KOPT-K1 (cell line): Measurements from ENCODE around the gene PPP1R3F.

Experiments
- H3K27ac ChIP-seq: fragments of 200-600 bp; sonication (generic); 2 replicates; pipeline ENCODE4 v1.5.1; 2016; ENCODE audit warnings: antibody characterized with exemption, mild to moderate bottlenecking, low read depth, low read length; ENCODE audit not compliant: poor library complexity, severe bottlenecking
- H3K36me3 ChIP-seq: fragments of 200-600 bp; sonication (generic); 2 replicates; pipeline ENCODE4 v1.5.1; 2017; ENCODE audit warnings: antibody characterized with exemption, mild to moderate bottlenecking, low read length, moderate library complexity; ENCODE audit not compliant: insufficient read depth
- H3K9me3 ChIP-seq: fragments of 200-600 bp; sonication (generic); 2 replicates; pipeline ENCODE4 v1.5.1; 2017; ENCODE audit warnings: antibody characterized with exemption, low read length, mild to moderate bottlenecking; ENCODE audit not compliant: insufficient read depth, poor library complexity, severe bottlenecking

Gene PPP1R3F

GRCh38 chrX:49258749-49259124 is 10.9 kb upstream of the PPP1R3F start:
- Histone ChIP-seq H3K27ac (no peak overlapping the region), H3K9me3 (no peaks in the 10 kb centered on the region), H3K36me3 (no peaks in the 10 kb centered on the region)

GRCh38 chrX:49260221-49260985 is 9.2 kb upstream of the PPP1R3F start:
- no peak overlapping the region for H3K27ac ChIP-seq
- H3K9me3 ChIP-seq, result no peaks in the 10 kb centered on the region
- H3K36me3 ChIP-seq, result no peaks in the 10 kb centered on the region

GRCh38 chrX:49262603-49263002 is 7.0 kb upstream of the PPP1R3F start:
- Histone ChIP-seq H3K27ac (no peak overlapping the region), H3K36me3 (no peaks in the 10 kb centered on the region), H3K9me3 (no peaks in the 10 kb centered on the region)

- H3K36me3 ChIP-seq, result no peaks in the 10 kb centered on the region
- H3K9me3 ChIP-seq, result no peaks in the 10 kb centered on the region
- no peak overlapping the region for H3K27ac ChIP-seq
Measured at GRCh38 chrX:49263631-49264030, 6.0 kb upstream of the PPP1R3F start.

- Histone ChIP-seq H3K9me3 (no peaks in the 10 kb centered on the region), H3K36me3 (no peaks in the 10 kb centered on the region), H3K27ac (no peak within 1 kb of the TSS)
Measured at GRCh38 chrX:49264460-49264859, 5.1 kb upstream of the PPP1R3F start, which contains the start of gene FOXP3. TSS of gene FOXP3 (minus strand) at chrX:49264710. CDS start at chrX:49258505, 6,205 bp downstream.

GRCh38 chrX:49266523-49267445 is 2.8 kb upstream of the PPP1R3F start:
- no peak overlapping the region for H3K27ac ChIP-seq

GRCh38 chrX:49268702-49269009 is 937 bp upstream of the PPP1R3F start:
- H3K36me3 ChIP-seq, result no peaks in the 10 kb centered on the region
- peak overlapping the region; percentile 94 for H3K27ac ChIP-seq
- no peaks in the 10 kb centered on the region for H3K9me3 ChIP-seq

More at GRCh38 chrX:49266523-49267445, 2.8 kb upstream of the PPP1R3F start:
- no peaks in the 10 kb centered on the region for H3K9me3 ChIP-seq
- H3K36me3 ChIP-seq, result no peaks in the 10 kb centered on the region

- Histone ChIP-seq H3K36me3 (no peaks in the 10 kb centered on the region), H3K27ac (peak overlapping the region; percentile 94), H3K9me3 (no peaks in the 10 kb centered on the region)
Measured at GRCh38 chrX:49269010-49269766, 405 bp upstream of the PPP1R3F start.

- Histone ChIP-seq H3K27ac (peak overlapping the region; percentile 94), H3K36me3 (no peaks in the 10 kb centered on the region), H3K9me3 (no peaks in the 10 kb centered on the region)
Measured at GRCh38 chrX:49270249-49270921, 792 bp downstream of the PPP1R3F start.

- H3K9me3 ChIP-seq, result no peaks in the 10 kb centered on the region
- H3K27ac ChIP-seq, result no peak overlapping the region
- no peaks in the 10 kb centered on the region for H3K36me3 ChIP-seq
Measured at GRCh38 chrX:49271341-49271740, 1.7 kb downstream of the PPP1R3F start.

- no peaks in the 10 kb centered on the region for H3K9me3 ChIP-seq
- H3K36me3 ChIP-seq, result no peaks in the 10 kb centered on the region
- H3K27ac ChIP-seq, result no peak overlapping the region
Measured at GRCh38 chrX:49272421-49272820, 2.8 kb downstream of the PPP1R3F start.

GRCh38 chrX:49273181-49273727 is 3.7 kb downstream of the PPP1R3F start:
- no peaks in the 10 kb centered on the region for H3K36me3 ChIP-seq
- H3K27ac ChIP-seq, result no peak overlapping the region
- no peaks in the 10 kb centered on the region for H3K9me3 ChIP-seq

- Histone ChIP-seq H3K36me3 (no peaks in the 10 kb centered on the region), H3K27ac (no peak overlapping the region), H3K9me3 (no peaks in the 10 kb centered on the region)
Measured at GRCh38 chrX:49276207-49276606, 6.6 kb downstream of the PPP1R3F start.
